HEK293 (cell line): ENCODE data around the gene CYB5D1.

Source experiments
- GLI2 ChIP-seq: fragments of 450-650 bp; formaldehyde crosslinking; IDR thresholded peaks from 2 replicates; pipeline ENCODE4; 2017; ENCODE audit warnings: missing biosample characterization, missing genetic modification characterization, low read depth, borderline replicate concordance
- KLF1 ChIP-seq: fragments of 450-650 bp; formaldehyde crosslinking; IDR thresholded peaks from 2 replicates; pipeline ENCODE4 v1.5.1; 2016; ENCODE audit warnings: missing biosample characterization, missing genetic modification characterization
- MYNN ChIP-seq: fragments of 450-650 bp; formaldehyde crosslinking; IDR thresholded peaks from 2 replicates; pipeline ENCODE4 v1.5.1; 2016; ENCODE audit warnings: missing biosample characterization, missing genetic modification characterization, borderline replicate concordance
- PRDM10 ChIP-seq: fragments of 450-650 bp; formaldehyde crosslinking; IDR thresholded peaks from 2 replicates; pipeline ENCODE4 v1.5.1; 2016; ENCODE audit warnings: missing biosample characterization, missing genetic modification characterization
- SETDB1 ChIP-seq: IDR thresholded peaks from one replicate; pipeline ENCODE4 v1.6.1; 2017; ENCODE audit warnings: mild to moderate bottlenecking, low read length, moderate library complexity, mixed read lengths; ENCODE audit not compliant: insufficient read length
- SP7 ChIP-seq: fragments of 450-650 bp; formaldehyde crosslinking; IDR thresholded peaks from 2 replicates; pipeline ENCODE4 v1.5.1; 2016; ENCODE audit warnings: missing biosample characterization, missing genetic modification characterization
- YY2 ChIP-seq: fragments of 450-650 bp; formaldehyde crosslinking; IDR thresholded peaks from 2 replicates; pipeline ENCODE4 v1.5.1; 2016; ENCODE audit warnings: missing biosample characterization, missing genetic modification characterization
- ZBTB21 ChIP-seq: fragments of 450-650 bp; formaldehyde crosslinking; IDR thresholded peaks from 2 replicates; pipeline ENCODE4 v1.5.1; 2017; ENCODE audit warnings: missing biosample characterization, missing genetic modification characterization
- ZBTB49 ChIP-seq: fragments of 450-650 bp; formaldehyde crosslinking; IDR thresholded peaks from 2 replicates; pipeline ENCODE4 v1.5.1; 2016; ENCODE audit warnings: missing biosample characterization, missing genetic modification characterization, low read depth
- ZBTB7A ChIP-seq: fragments of 450-650 bp; formaldehyde crosslinking; IDR thresholded peaks from 2 replicates; pipeline ENCODE4 v1.5.1; 2016; ENCODE audit warnings: low read depth, missing biosample characterization, missing genetic modification characterization
- ZFP69B ChIP-seq: fragments of 450-650 bp; formaldehyde crosslinking; IDR thresholded peaks from 2 replicates; pipeline ENCODE4 v1.5.1; 2016; ENCODE audit warnings: missing biosample characterization, missing genetic modification characterization
- ZIC2 ChIP-seq: fragments of 450-650 bp; formaldehyde crosslinking; IDR thresholded peaks from 2 replicates; pipeline ENCODE4 v1.5.1; 2016; ENCODE audit warnings: missing biosample characterization, missing genetic modification characterization
- ZNF121 ChIP-seq: fragments of 450-650 bp; formaldehyde crosslinking; IDR thresholded peaks from 2 replicates; pipeline ENCODE4 v1.5.1; 2016; ENCODE audit warnings: missing biosample characterization, missing genetic modification characterization
- ZNF132 ChIP-seq: fragments of 450-650 bp; formaldehyde crosslinking; IDR thresholded peaks from 2 replicates; pipeline ENCODE4 v1.5.1; 2017; ENCODE audit warnings: missing biosample characterization, missing genetic modification characterization, borderline replicate concordance
- ZNF214 ChIP-seq: fragments of 450-650 bp; formaldehyde crosslinking; IDR thresholded peaks from 2 replicates; pipeline ENCODE4 v1.5.1; 2017; ENCODE audit warnings: missing biosample characterization, mild to moderate bottlenecking, missing genetic modification characterization, borderline replicate concordance
- ZNF248 ChIP-seq: fragments of 450-650 bp; formaldehyde crosslinking; IDR thresholded peaks from 2 replicates; pipeline ENCODE4 v1.5.1; 2017; ENCODE audit warnings: missing biosample characterization, missing genetic modification characterization
- ZNF266 ChIP-seq: fragments of 450-650 bp; formaldehyde crosslinking; IDR thresholded peaks from 2 replicates; pipeline ENCODE4 v1.5.1; 2016; ENCODE audit warnings: missing biosample characterization, missing genetic modification characterization, low read depth
- ZNF324 ChIP-seq: fragments of 450-650 bp; formaldehyde crosslinking; IDR thresholded peaks from 2 replicates; pipeline ENCODE4 v1.5.1; 2016; ENCODE audit warnings: missing biosample characterization, missing genetic modification characterization
- ZNF366 ChIP-seq: fragments of 450-650 bp; formaldehyde crosslinking; conservative IDR thresholded peaks from 2 replicates; pipeline ENCODE4 v1.5.1; 2016; ENCODE audit warnings: missing biosample characterization, missing genetic modification characterization
- ZNF514 ChIP-seq: fragments of 450-650 bp; formaldehyde crosslinking; IDR thresholded peaks from 2 replicates; pipeline ENCODE4 v1.5.1; 2016; ENCODE audit warnings: missing biosample characterization, missing genetic modification characterization
- ZNF558 ChIP-seq: fragments of 450-650 bp; formaldehyde crosslinking; IDR thresholded peaks from 2 replicates; pipeline ENCODE4 v1.5.1; 2016; ENCODE audit warnings: missing biosample characterization, missing genetic modification characterization
- ZNF561 ChIP-seq: fragments of 450-650 bp; IDR thresholded peaks from 2 replicates; pipeline ENCODE4 v1.5.1; 2018; ENCODE audit warnings: missing biosample characterization, missing genetic modification characterization, borderline replicate concordance
- ZNF623 ChIP-seq: fragments of 450-650 bp; formaldehyde crosslinking; IDR thresholded peaks from 2 replicates; pipeline ENCODE4 v1.5.1; 2016; ENCODE audit warnings: missing biosample characterization, missing genetic modification characterization
- ZNF624 ChIP-seq: fragments of 450-650 bp; formaldehyde crosslinking; IDR thresholded peaks from 2 replicates; pipeline ENCODE4 v1.5.1; 2017; ENCODE audit warnings: missing biosample characterization, missing genetic modification characterization
- ZNF785 ChIP-seq: fragments of 450-650 bp; formaldehyde crosslinking; IDR thresholded peaks from 2 replicates; pipeline ENCODE4 v1.5.1; 2016; ENCODE audit warnings: missing biosample characterization, missing genetic modification characterization
- ZXDB ChIP-seq: fragments of 450-650 bp; formaldehyde crosslinking; IDR thresholded peaks from 2 replicates; pipeline ENCODE4 v1.5.1; 2016; ENCODE audit warnings: missing biosample characterization, missing genetic modification characterization
- TF ChIP-seq, protein P1 (sequence below): fragments of 450-650 bp; formaldehyde crosslinking; IDR thresholded peaks from 2 replicates; pipeline ENCODE4 v1.5.1; 2016; ENCODE audit warnings: missing biosample characterization, missing genetic modification characterization
- TF ChIP-seq, protein P2 (sequence below): fragments of 450-650 bp; formaldehyde crosslinking; IDR thresholded peaks from 2 replicates; pipeline ENCODE4 v1.5.1; 2016; ENCODE audit warnings: missing biosample characterization, missing genetic modification characterization
- TF ChIP-seq, protein P3 (sequence below): fragments of 450-650 bp; formaldehyde crosslinking; IDR thresholded peaks from 2 replicates; pipeline ENCODE4 v1.5.1; 2017; ENCODE audit warnings: missing biosample characterization, mild to moderate bottlenecking, missing genetic modification characterization, moderate library complexity

The CYB5D1 gene

DNA sequence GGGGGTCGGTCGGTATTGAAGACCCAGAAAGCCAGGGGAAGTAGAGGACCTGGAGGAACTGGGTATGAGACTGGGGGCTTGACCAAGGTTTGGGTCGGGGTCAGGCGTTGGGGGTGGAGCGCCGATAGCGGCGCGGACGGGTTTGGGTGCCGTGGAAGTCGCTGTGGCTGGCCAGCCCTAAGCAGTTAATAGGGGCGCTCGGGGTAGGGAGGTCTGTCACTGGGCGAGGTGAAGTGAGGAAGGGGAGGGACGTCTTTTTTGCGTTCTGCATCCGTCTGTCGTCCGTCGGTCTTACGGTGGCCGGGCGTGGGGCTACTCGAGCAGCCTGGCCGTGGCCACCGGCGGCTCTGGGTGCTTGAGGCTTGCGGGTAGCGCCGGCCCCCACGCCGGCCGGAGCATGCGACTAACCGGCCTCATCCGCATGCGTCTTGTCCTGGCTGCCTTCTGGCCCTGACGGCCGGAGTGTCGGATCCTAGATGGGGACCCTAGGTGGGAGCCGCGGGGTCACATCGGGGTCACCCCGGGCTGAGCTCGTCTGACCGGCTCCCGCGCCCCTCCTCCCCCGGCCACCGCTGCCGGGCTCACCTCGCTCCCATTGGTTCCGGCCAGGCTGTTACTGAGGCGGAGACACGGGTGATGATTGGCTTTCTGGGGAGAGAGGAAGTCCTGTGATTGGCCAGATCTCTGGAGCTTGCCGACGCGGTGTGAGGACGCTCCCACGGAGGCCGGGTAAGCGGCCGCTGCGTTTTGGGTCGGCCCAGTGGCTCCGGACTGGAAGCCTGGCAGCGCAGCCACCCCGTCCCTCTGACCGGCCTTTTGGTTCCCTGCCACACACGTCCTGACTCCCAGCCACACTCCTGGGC, 13.3 kb upstream of the CYB5D1 start (continued):
- TF ChIP-seq GLI2 (no peak), ZBTB7A (tag by site-specific recombination) (peak; percentile 89), PRDM10 (peak; percentile 99), ZNF214 (tag by site-specific recombination) (no peak), SETDB1 (no peak), ZNF266 (0 out of 2 replicates have a peak, but pooled peaks have one; percentile 14), ZNF561 (tag by site-specific recombination) (0 out of 2 replicates have a peak, but pooled peaks have one; percentile 24), ZNF121 (tag by site-specific recombination) (no peak), ZNF324 (tag by site-specific recombination) (peak; percentile 18), ZFP69B (tag by site-specific recombination) (no peak), ZNF558 (tag by site-specific recombination) (no peak), ZXDB (tag by site-specific recombination) (no peak), ZNF624 (tag by site-specific recombination) (no peak), ZNF248 (tag by site-specific recombination) (no peak), ZNF785 (tag by site-specific recombination) (0 out of 2 replicates have a peak, but pooled peaks have one; percentile 70), YY2 (tag by site-specific recombination) (no peak), ZNF623 (no peak), MYNN (tag by site-specific recombination) (no peak), ZIC2 (tag by site-specific recombination) (no peak), ZBTB21 (tag by site-specific recombination) (peak; percentile 9; the same call in 1 of the 2 replicates), ZBTB49 (tag by site-specific recombination) (no peak), ZNF366 (no peak), KLF1 (tag by site-specific recombination) (no peak), SP7 (tag by site-specific recombination) (no peak), ZNF514 (no peak), ZNF132 (tag by site-specific recombination) (no peak)
- TF ChIP-seq, protein P1, sequence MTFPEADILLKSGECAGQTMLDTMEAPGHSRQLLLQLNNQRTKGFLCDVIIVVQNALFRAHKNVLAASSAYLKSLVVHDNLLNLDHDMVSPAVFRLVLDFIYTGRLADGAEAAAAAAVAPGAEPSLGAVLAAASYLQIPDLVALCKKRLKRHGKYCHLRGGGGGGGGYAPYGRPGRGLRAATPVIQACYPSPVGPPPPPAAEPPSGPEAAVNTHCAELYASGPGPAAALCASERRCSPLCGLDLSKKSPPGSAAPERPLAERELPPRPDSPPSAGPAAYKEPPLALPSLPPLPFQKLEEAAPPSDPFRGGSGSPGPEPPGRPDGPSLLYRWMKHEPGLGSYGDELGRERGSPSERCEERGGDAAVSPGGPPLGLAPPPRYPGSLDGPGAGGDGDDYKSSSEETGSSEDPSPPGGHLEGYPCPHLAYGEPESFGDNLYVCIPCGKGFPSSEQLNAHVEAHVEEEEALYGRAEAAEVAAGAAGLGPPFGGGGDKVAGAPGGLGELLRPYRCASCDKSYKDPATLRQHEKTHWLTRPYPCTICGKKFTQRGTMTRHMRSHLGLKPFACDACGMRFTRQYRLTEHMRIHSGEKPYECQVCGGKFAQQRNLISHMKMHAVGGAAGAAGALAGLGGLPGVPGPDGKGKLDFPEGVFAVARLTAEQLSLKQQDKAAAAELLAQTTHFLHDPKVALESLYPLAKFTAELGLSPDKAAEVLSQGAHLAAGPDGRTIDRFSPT (tag by site-specific recombination), result no peak; the same call in 1 of the 2 replicates
- TF ChIP-seq, protein P2, sequence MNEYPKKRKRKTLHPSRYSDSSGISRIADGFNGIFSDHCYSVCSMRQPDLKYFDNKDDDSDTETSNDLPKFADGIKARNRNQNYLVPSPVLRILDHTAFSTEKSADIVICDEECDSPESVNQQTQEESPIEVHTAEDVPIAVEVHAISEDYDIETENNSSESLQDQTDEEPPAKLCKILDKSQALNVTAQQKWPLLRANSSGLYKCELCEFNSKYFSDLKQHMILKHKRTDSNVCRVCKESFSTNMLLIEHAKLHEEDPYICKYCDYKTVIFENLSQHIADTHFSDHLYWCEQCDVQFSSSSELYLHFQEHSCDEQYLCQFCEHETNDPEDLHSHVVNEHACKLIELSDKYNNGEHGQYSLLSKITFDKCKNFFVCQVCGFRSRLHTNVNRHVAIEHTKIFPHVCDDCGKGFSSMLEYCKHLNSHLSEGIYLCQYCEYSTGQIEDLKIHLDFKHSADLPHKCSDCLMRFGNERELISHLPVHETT, result no peak
- TF ChIP-seq, protein P3, sequence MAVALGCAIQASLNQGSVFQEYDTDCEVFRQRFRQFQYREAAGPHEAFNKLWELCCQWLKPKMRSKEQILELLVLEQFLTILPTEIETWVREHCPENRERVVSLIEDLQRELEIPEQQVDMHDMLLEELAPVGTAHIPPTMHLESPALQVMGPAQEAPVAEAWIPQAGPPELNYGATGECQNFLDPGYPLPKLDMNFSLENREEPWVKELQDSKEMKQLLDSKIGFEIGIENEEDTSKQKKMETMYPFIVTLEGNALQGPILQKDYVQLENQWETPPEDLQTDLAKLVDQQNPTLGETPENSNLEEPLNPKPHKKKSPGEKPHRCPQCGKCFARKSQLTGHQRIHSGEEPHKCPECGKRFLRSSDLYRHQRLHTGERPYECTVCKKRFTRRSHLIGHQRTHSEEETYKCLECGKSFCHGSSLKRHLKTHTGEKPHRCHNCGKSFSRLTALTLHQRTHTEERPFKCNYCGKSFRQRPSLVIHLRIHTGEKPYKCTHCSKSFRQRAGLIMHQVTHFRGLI (tag by site-specific recombination), result no peak; the same call in 1 of the 2 replicates
